SK-N-SH (cell line): ENCODE measurements around the gene BMI1. TPM values are rescaled to one million over a fixed set of nuclear protein-coding genes. Genes with fewer than 3 reads are reported as not detected.
"Not testable (repeated sequence)": the region's sequence is repeated elsewhere in the genome, so short reads cannot be mapped to it uniquely, and the experiment has no call there.

Source experiments
- CTCF ChIA-PET: fragments of 300-600, 350-600 bp; formaldehyde crosslinking; extraction: SDS; loops from one replicate; lab custom pipeline; 2021; lab: Yijun Ruan, JAX
- POLR2A ChIA-PET: fragments of 350-600 bp; sonication (Branson Sonifier 250); formaldehyde crosslinking; extraction: SDS; loops from one replicate; lab custom pipeline; 2020; ENCODE audit warnings: antibody characterized with exemption, inconsistent platforms; lab: Yijun Ruan, JAX
- DNase-seq: peaks from one replicate; pipeline ENCODE4 v3.0.0; 2012
- H2AFZ ChIP-seq: fragments of 200-600 bp; sonication (generic); 2 replicates; pipeline ENCODE4 v1.8.1; 2016; ENCODE audit warnings: antibody characterized with exemption, mild to moderate bottlenecking, low read depth
- H3F3A ChIP-seq: fragments of 200-600 bp; sonication (generic); replicated peaks from 2 replicates; pipeline ENCODE3; 2016; ENCODE audit warnings: antibody characterized with exemption, mild to moderate bottlenecking; ENCODE audit not compliant: insufficient read depth
- H3K27ac ChIP-seq, 2 experiments: fragments of 200-500 bp in 1 of 2; fragments of 200-600 bp in 1 of 2; sonication (Bioruptor generic) in 1 of 2; sonication (generic), shearing (Covaris generic) in 1 of 2; 2 replicates each; pipeline versions ENCODE4 v1.5.1 to v1.6.1; 2014 to 2016; ENCODE audit warnings: low read depth in 2 of 2, inconsistent platforms in 1 of 2, low read length in 1 of 2, mild to moderate bottlenecking in 1 of 2, mixed read lengths in 1 of 2
- H3K27me3 ChIP-seq: fragments of 200-600 bp; sonication (generic), shearing (Covaris generic); 2 replicates; pipeline ENCODE4 v1.6.1; 2016; ENCODE audit warnings: mixed run types; ENCODE audit not compliant: insufficient read depth
- H3K36me3 ChIP-seq, 2 experiments: fragments of 200-500 bp in 1 of 2; fragments of 200-600 bp in 1 of 2; sonication (Bioruptor generic) in 1 of 2; sonication (generic) in 1 of 2; replicated peaks in 1 of 2; 2 replicates each; pipeline versions ENCODE3 to v1.5.1; 2014 to 2016; ENCODE audit warnings: low read length in 1 of 2, mild to moderate bottlenecking in 1 of 2; ENCODE audit not compliant: insufficient read depth in 2 of 2, control insufficient read depth in 1 of 2
- H3K4me1 ChIP-seq, 2 experiments: fragments of 200-500 bp in 1 of 2; fragments of 200-600 bp in 1 of 2; sonication (Bioruptor generic) in 1 of 2; sonication (generic), shearing (Covaris generic) in 1 of 2; 2 replicates each; pipeline versions ENCODE4 v1.5.1 to v1.6.1; 2014 to 2016; ENCODE audit warnings: low read depth in 1 of 2, low read length in 1 of 2, mixed run types in 1 of 2; ENCODE audit not compliant: insufficient read depth in 2 of 2, control insufficient read depth in 1 of 2
- H3K4me2 ChIP-seq: fragments of 200-600 bp; sonication (generic), shearing (Covaris generic); 2 replicates; pipeline ENCODE4 v1.6.1; 2017; ENCODE audit warnings: mixed run types
- H3K4me3 ChIP-seq, 2 experiments: fragments of 200-500 bp in 1 of 2; fragments of 200-600 bp in 1 of 2; sonication (Bioruptor generic) in 1 of 2; sonication (generic), shearing (Covaris generic) in 1 of 2; 2 replicates each; pipeline versions ENCODE4 v1.5.1 to v1.8.1; 2014 to 2016; ENCODE audit warnings: low read depth in 2 of 2, inconsistent platforms in 1 of 2, low read length in 1 of 2, mild to moderate bottlenecking in 1 of 2, mixed read lengths in 1 of 2, moderate library complexity in 1 of 2
- H3K79me2 ChIP-seq: fragments of 200-600 bp; sonication (generic); 2 replicates; pipeline ENCODE4 v1.8.1; 2017; ENCODE audit warnings: mild to moderate bottlenecking; ENCODE audit not compliant: insufficient read depth
- H3K9ac ChIP-seq: fragments of 200-600 bp; sonication (generic); 2 replicates; pipeline ENCODE4 v1.6.1; 2017; ENCODE audit warnings: mixed run types
- H3K9me2 ChIP-seq: fragments of 200-600 bp; sonication (generic); 2 replicates; pipeline ENCODE4 v1.6.1; 2017; ENCODE audit warnings: mixed run types
- H3K9me3 ChIP-seq: fragments of 200-600 bp; sonication (generic); 2 replicates; pipeline ENCODE4 v1.6.1; 2017; ENCODE audit warnings: mixed run types, mild to moderate bottlenecking, moderate library complexity
- H4K20me1 ChIP-seq: fragments of 200-600 bp; sonication (generic); 2 replicates; pipeline ENCODE4 v1.6.1; 2017; ENCODE audit warnings: mild to moderate bottlenecking, mixed run types; ENCODE audit not compliant: insufficient read depth
- CTCF ChIP-seq: fragments of 200-600 bp; sonication (generic); IDR thresholded peaks from 2 replicates; pipeline ENCODE4 v1.6.1; 2017; ENCODE audit warnings: antibody characterized with exemption, mild to moderate bottlenecking, moderate library complexity
- ELF1 ChIP-seq: IDR thresholded peaks from 2 replicates; pipeline ENCODE4 v1.4.0; 2012
- EZH2phosphoT487 ChIP-seq: fragments of 200-600 bp; sonication (generic); IDR thresholded peaks from 2 replicates; pipeline ENCODE4 v1.6.1; 2017; ENCODE audit warnings: low read depth, mixed run types, mild to moderate bottlenecking, antibody characterized with exemption, moderate library complexity, borderline replicate concordance
- GABPA ChIP-seq: IDR thresholded peaks from 2 replicates; pipeline ENCODE4 v1.4.0; 2012; ENCODE audit warnings: low read depth, mild to moderate bottlenecking
- GATA2 ChIP-seq: sonication (generic); formaldehyde crosslinking; IDR thresholded peaks from 2 replicates; pipeline ENCODE4 v1.5.0; 2020; ENCODE audit warnings: mild to moderate bottlenecking, missing genetic modification reagents
- JUND ChIP-seq: IDR thresholded peaks from 2 replicates; pipeline ENCODE4 v1.4.0; 2012
- MAX ChIP-seq: IDR thresholded peaks from 2 replicates; pipeline ENCODE4 v1.4.0; 2012; ENCODE audit warnings: low read depth
- NFIC ChIP-seq: IDR thresholded peaks from 2 replicates; pipeline ENCODE4 v1.4.0; 2012; ENCODE audit warnings: borderline replicate concordance
- POLR2AphosphoS5 ChIP-seq: IDR thresholded peaks from 2 replicates; pipeline ENCODE4 v1.6.1; 2012; ENCODE audit warnings: low read depth, low read length
- RCOR1 ChIP-seq: fragments of 150-350 bp; IDR thresholded peaks from 2 replicates; pipeline ENCODE4 v1.6.1; 2017; ENCODE audit warnings: antibody characterized with exemption, low read length
- SIN3A ChIP-seq: IDR thresholded peaks from 2 replicates; pipeline ENCODE4 v1.6.1; 2012; ENCODE audit warnings: low read depth, mild to moderate bottlenecking, low read length, moderate library complexity, borderline replicate concordance
- TAF1 ChIP-seq: IDR thresholded peaks from 2 replicates; pipeline ENCODE4 v1.6.1; 2012; ENCODE audit warnings: low read depth, mild to moderate bottlenecking, low read length, moderate library complexity, borderline replicate concordance
- WGBS: methylation state at CpG from one replicate; pipeline ENCODE4 v1.1.6; 2017; ENCODE audit warnings: low lambda C conversion rate; 5-methylcytosine and 5-hydroxymethylcytosine counted together
- polyA plus RNA-seq, 3 experiments: library from polyadenylated mRNA; depleted of rRNA; stranded (reverse); fragments of >200 nt; gene quantifications; 2 replicates each; pipeline ENCODE4 v1.2.3, GENCODE V29; 2012
- TF ChIP-seq, protein P1 (sequence below): IDR thresholded peaks from 2 replicates; pipeline ENCODE4 v1.4.0; 2012; ENCODE audit warnings: low read depth, borderline replicate concordance
- TF ChIP-seq, protein P2 (sequence below): fragments of 150-350 bp; IDR thresholded peaks from 2 replicates; pipeline ENCODE4 v1.6.1; 2017; ENCODE audit warnings: antibody characterized with exemption, low read length, low read depth, borderline replicate concordance

BMI1 gene
- polyA plus RNA-seq, 1 of the 3 experiments (the other 2 are of a cell fraction), result 15.5 TPM

DNA sequence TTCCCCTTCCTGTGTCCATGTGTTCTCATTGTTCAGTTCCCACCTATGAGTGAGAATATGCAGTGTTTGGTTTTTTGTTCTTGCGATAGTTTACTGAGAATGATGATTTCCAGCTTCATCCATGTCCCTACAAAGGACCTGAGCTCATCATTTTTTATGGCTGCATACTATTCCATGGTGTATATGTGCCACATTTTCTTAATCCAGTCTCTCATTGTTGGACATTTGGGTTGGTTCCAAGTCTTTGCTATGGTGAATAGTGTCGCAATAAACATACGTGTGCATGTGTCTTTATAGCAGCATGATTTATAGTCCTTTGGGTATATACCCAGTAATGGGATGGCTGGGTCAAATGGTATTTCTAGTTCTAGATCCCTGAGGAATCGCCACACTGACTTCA lies 36.9 kb downstream of the BMI1 start:
- not testable (repeated sequence) for H3F3A ChIP-seq, H3K79me2 ChIP-seq

DNA sequence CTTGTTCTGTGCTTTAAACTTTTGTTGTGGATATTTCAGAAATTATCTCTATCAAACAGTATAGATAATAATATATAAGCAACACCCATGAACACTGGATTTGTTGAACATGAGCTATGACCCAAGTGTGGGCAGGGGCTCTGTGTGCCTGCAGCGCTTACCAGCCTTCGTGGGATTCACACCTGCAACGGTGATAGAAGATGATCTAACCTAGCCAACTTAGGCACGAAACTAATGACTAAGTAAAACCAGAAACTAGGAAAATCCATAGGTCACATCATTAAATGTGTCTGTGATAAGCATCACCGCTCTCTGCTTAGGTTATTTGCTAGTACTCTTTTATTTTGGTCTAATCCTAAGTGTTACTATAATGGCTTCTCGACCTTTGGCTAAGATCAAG lies 42.4 kb downstream of the BMI1 start:
- POLR2A ChIA-PET, result no interaction called here
- 76% methylated on average over 6 of the region's 6 CpGs for WGBS

More for the DNA sequence above, 36.9 kb downstream of the BMI1 start:
- H4K20me1 ChIP-seq, H2AFZ ChIP-seq, H3K36me3 ChIP-seq, H3K27me3 ChIP-seq, H3K4me3 ChIP-seq, H3K9ac ChIP-seq, CTCF ChIA-PET, H3K9me2 ChIP-seq, DNase-seq, H3K4me2 ChIP-seq, H3K27ac ChIP-seq, POLR2A ChIA-PET, H3K4me1 ChIP-seq, H3K9me3 ChIP-seq: not testable (repeated sequence)
- WGBS, result 71% methylated on average over 3 of the region's 4 CpGs

More for the DNA sequence above, 42.4 kb downstream of the BMI1 start:
- no peaks in the 10 kb centered on the region for H3K79me2 ChIP-seq
- no peak overlapping the region for H2AFZ ChIP-seq
- no peaks in the 10 kb centered on the region for H3K36me3 ChIP-seq
- DNase-seq, result no peak
- no peaks in the 10 kb centered on the region for H3F3A ChIP-seq
- no peak overlapping the region for H3K4me2 ChIP-seq
- H3K4me1 ChIP-seq, result no peaks in the 10 kb centered on the region
- H3K27me3 ChIP-seq, result no peaks in the 10 kb centered on the region
- no peaks in the 10 kb centered on the region for H3K9me3 ChIP-seq
- H4K20me1 ChIP-seq, result no peaks in the 10 kb centered on the region
- H3K9me2 ChIP-seq, result no peaks in the 10 kb centered on the region
- no peak for TF ChIP-seq CTCF
- no peak for TF ChIP-seq GATA2 (CRISPR knock-in tag)
- TF ChIP-seq MAX, result no peak
- TF ChIP-seq, protein P1, sequence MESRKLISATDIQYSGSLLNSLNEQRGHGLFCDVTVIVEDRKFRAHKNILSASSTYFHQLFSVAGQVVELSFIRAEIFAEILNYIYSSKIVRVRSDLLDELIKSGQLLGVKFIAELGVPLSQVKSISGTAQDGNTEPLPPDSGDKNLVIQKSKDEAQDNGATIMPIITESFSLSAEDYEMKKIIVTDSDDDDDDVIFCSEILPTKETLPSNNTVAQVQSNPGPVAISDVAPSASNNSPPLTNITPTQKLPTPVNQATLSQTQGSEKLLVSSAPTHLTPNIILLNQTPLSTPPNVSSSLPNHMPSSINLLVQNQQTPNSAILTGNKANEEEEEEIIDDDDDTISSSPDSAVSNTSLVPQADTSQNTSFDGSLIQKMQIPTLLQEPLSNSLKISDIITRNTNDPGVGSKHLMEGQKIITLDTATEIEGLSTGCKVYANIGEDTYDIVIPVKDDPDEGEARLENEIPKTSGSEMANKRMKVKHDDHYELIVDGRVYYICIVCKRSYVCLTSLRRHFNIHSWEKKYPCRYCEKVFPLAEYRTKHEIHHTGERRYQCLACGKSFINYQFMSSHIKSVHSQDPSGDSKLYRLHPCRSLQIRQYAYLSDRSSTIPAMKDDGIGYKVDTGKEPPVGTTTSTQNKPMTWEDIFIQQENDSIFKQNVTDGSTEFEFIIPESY, result no peak
- no peak for TF ChIP-seq POLR2AphosphoS5
- TF ChIP-seq, protein P2, sequence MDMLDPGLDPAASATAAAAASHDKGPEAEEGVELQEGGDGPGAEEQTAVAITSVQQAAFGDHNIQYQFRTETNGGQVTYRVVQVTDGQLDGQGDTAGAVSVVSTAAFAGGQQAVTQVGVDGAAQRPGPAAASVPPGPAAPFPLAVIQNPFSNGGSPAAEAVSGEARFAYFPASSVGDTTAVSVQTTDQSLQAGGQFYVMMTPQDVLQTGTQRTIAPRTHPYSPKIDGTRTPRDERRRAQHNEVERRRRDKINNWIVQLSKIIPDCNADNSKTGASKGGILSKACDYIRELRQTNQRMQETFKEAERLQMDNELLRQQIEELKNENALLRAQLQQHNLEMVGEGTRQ, result no peak
- no peak for TF ChIP-seq GABPA
- no peak for TF ChIP-seq TAF1
- TF ChIP-seq SIN3A, result no peak
- no peak for TF ChIP-seq JUND
- TF ChIP-seq ELF1, result no peak
- TF ChIP-seq EZH2phosphoT487, result no peak
- TF ChIP-seq NFIC, result no peak
- TF ChIP-seq RCOR1, result no peak
- TF ChIP-seq, all 33 proteins: peak for 0
- CTCF ChIA-PET, result interaction anchor here (1.0 to 1.2 kb wide), 2 partner anchors 16 to 27 kb away, joined by 3 read pairs; no protein-coding TSS in a partner anchor
- no peak overlapping the region for H3K27ac ChIP-seq
- no peak overlapping the region for H3K4me3 ChIP-seq
- no peak overlapping the region for H3K9ac ChIP-seq
